NCI-H446 treated with DMSO at 0.1 percent for 48 hours (cell line): Measurements from ENCODE around the gene DAAM2.
A peak's percentile ranks its signal among the peaks of the same experiment; 100 is the strongest.

Source experiments
- DNase-seq: peaks from one replicate; lab custom pipeline; 2025; lab: John Stamatoyannopoulos, UW

The DAAM2 gene

DNA sequence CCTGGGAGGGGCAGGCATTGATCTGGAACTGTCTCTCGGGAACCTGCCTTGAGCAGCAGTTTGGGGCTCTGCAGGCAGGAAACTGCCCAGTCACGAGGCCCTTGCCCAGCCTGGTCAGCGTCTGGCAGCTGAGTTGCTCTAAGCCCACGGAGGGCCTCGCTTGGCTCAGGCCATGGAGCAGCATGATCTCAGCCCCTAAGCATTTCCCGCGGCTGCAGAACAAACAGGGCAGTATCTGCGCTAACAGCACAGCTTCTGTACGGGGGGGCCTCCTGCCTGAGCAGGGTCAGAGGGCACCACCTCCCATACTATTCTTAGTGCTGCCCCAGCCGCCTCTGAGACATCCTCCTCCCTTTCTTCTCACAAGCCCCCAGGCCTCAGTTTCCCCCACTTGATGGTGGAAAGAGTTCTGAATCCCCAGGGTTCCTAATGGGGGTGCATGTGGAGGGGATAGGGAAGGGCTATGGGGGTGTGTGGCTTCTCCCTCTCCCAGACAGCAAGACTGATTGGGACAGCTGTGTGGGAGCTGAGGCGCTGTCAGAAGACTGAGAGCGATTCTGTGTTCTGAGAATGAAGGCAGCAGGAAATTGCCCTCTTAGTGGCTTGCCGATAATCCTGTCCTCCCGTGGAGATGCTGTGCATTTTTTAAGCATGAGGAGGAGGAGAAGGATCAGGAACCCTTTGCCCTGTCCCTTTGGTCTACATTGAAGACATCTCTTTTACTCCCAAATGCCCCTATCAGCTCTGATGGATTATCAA is 95.7 kb downstream of the DAAM2 start:
- no peak for DNase-seq

DNA sequence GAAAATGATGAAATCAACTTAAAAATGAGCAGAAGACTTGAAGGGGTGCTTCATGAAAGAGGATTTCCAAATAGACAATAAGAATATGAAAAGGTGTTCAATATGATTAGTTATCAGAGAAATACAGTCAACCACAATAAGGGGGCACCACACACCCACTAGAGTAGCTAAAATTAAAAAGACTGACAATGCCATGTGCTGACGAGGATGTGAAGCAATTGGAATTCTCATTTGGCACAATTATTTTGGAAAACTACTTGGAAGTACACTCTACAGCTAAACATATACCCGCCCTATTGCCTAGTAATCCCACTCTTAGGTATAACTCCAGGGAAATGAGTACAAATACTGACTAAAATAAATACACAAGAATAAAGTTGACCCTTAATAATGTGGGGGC is 97.1 kb downstream of the DAAM2 start:
- no peak for DNase-seq

DNA sequence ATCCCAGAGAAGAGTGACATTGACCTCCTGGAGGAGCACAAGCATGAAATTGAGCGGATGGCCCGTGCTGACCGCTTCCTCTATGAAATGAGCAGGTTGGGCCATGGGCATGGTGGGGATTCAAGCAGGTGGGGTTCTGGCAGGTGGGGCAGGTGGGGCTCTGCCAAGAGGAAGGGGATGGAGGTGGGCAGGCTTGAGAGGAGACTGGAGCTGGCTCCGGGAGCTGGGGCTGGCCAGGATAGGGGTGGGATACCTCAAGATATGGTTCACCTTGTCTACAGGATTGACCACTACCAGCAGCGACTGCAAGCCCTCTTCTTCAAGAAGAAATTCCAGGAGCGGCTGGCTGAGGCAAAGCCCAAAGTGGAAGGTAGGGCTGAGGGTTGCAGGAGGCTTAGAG is 99.2 kb downstream of the DAAM2 start:
- no peak for DNase-seq

DNA sequence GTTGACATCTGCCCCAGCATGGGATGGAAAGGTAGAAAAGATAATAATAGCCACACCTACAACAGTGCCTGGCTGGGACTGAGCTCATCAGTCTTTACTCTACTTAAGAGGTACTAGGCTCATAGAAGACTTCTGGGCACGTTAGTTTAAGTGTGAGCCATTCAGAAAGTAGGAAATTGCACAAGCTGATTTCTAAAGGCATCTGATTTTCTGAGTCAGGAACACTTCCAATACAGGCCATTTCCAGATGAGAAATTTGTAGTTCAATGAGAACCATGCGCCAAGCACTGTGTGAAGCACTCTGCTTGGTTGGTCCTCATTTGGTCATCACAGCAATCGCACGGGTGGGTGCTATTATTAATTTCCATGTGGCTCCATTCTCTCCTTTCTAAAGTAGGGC is 99.8 kb downstream of the DAAM2 start:
- DNase-seq = no peak

DNA sequence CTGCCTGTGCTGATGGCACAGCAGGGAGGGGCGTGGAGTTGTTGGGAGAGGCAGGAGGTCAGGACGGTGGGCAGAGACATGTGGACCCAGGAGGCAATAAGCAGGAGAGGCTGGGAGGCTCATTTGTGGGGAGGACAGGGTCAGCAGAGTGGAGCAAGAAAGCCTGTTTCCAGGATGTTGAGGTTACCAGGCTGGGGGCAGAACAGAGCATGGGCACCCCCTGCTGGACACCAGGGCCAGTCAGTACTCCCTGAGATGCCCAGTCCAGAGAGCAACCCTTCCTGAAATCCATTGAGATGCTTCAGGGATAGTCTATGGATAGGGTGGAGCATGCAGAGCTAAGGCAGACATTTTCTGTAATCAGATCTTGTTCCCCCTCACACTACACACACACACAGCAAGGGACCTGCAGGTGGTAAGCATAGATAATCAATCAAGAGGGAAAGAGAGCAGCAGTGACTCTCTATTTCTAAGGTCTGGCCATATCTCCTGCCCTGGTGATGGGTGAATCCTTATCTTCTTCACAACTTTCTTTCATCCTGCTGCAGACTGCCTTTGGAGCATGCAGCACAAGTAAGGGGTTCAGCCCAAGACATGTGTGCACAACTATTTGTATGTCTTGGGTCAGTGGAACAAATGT is 100.4 kb downstream of the DAAM2 start:
- DNase-seq = peak; percentile 40

DNA sequence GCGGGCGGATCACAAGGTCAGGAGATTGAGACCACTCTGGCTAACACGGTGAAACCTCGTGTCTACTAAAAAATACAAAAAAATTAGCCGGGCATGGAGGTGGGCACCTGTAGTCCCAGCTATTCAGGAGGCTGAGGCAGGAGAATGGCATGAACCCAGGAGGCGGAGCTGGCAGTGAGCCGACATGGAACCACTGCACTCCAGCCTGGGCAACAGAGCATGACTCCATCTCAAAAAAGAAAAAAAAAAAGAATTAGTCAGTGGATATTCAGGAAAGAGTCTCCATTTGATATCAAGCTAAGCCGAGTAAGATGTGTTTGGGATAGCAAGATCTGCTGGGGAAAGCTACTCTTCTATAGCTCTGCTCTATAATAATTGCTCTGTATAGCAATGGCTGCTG is 101.1 kb downstream of the DAAM2 start:
- no peak for DNase-seq

DNA sequence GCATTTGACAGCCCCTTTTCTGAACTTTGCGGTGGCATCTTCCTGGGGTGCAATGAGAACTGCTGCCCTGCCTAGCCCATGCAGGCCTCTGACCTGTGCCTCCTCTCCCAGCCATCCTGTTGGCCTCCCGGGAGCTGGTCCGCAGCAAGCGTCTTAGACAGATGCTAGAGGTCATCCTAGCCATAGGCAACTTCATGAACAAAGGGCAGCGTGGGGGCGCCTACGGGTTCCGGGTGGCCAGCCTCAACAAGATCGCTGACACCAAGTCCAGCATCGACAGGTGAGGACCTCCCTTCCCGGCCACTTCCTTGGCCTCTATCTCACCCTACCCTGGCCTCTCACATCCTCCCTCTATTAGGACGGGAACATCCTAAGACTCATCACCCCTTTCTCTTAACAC is 104.5 kb downstream of the DAAM2 start:
- DNase-seq = no peak

DNA sequence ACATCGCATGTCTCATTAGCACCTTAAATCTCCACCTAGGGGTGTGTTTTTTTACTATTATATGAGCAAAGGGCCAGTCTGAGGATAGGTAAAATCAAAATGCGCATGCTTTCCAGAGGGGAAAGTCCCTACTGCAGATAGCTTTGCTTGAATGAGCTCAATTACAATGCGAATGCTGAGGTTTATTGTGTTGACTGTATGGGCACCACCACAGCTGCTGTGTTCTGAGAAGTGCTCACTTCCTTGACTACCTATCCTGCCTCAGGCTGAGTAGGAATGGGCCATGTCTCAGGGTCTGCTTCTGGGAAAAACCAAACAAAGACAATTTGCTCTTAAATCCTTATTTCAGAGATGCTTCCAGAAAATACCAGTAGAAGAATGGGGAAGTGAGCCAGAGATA is 105.5 kb downstream of the DAAM2 start:
- no peak for DNase-seq

DNA sequence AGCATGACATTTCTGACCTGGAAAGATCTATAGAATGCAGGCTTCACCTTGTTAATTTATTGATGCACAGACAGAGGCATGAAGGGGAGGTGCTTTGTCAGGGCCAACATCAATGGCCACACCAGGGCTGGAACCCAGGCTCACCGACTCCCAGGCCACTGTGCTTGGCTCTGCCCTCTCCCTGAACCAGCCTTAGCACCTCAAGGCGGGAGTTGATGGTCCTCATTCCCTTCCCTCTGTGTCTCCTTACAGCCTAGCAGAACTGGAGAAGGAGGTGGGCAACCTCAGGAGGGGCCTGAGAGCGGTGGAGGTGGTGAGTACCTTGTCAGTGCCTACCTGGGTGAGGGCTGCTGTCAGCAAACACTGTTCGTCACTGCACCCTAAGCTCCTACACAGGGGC is 106.4 kb downstream of the DAAM2 start:
- no peak for DNase-seq

DNA sequence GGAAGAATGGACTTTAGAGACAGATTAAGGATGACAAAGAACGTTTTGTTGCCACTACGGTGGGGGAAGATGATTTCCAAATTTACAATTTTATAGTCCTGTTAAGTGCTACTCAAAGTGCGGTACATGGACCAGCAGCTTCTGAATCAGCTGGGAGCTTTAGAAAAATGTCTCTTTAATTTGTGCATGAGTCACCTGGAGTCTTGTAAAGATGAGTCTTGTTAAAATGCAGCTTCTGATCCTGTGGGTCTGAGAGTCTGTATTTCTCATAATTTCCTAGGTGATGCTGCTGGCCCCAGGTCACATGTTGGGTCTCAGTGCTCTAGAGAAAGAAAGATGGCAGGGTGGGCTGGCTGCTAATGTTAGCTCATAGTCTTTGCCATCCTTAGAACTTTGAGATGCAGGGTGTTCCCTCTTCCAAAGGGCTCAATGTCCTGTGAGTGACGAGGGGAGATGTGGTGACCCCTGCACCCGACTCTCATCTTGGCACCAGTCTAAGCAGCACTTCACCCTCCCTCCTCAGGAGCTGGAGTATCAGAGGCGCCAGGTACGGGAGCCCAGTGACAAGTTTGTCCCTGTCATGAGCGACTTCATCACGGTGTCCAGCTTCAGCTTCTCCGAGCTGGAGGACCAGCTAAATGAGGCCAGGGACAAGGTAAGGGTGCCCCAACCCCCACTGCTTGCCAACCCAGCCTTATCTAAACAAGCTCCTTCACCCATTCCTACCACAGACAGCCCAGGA is 107.5 kb downstream of the DAAM2 start:
- no peak for DNase-seq

DNA sequence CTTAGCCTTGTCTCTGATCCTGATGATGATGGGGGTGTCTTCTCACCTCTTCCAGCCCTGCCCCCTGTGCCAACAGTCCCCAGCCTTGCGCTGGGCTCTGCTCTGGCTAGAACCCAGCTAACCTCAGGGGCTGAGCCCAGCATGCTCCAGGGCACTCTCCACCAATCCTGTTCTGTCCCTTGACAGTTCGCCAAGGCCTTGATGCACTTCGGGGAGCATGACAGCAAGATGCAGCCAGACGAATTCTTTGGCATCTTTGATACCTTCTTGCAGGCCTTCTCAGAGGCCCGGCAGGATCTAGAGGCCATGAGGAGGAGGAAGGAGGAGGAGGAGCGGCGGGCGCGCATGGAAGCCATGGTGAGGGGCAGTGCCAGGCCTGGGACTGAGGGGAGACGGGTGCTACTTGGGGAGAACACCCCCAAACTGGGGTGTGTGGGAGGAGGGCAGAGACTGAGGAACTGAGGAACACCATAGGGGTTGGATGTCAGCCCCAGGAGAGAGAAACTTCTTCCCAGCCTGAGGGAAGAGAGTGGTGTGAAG is 109.0 kb downstream of the DAAM2 start:
- DNase-seq = no peak

DNA sequence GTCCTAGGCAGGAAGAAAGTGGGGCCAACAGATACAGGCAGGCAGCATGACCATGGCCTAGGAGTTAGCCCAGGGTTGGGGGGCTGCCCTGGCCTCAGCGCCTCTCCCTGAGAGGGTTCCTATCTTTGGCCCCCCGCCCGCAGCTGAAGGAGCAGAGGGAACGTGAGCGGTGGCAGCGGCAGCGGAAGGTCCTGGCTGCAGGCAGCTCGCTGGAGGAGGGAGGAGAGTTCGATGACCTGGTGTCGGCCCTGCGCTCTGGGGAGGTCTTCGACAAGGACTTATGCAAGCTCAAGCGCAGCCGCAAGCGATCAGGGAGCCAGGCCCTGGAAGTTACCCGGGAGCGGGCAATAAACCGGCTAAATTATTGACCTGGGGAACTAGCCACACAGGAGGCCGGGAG is 109.5 kb downstream of the DAAM2 start:
- DNase-seq = no peak

DNA sequence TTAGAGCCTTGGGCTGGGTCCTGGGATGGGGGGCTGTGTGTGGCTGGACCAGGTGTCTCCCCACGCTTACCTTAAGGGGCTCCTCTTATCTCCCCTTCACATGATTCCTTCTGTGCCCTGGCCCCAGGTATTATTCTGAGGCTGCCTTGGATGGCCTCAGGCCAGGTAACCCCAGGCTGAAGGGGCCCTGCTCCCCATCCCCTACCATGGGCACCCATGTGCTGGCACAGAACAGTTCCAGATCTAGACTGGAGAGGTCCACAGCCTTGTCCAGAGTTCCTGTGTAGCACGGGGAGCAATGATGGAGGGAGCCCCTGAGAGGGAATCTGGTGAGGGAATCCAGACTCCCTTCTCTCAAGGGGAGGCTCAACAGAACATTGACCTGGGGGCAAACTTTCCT is 110.0 kb downstream of the DAAM2 start:
- no peak for DNase-seq

DNA sequence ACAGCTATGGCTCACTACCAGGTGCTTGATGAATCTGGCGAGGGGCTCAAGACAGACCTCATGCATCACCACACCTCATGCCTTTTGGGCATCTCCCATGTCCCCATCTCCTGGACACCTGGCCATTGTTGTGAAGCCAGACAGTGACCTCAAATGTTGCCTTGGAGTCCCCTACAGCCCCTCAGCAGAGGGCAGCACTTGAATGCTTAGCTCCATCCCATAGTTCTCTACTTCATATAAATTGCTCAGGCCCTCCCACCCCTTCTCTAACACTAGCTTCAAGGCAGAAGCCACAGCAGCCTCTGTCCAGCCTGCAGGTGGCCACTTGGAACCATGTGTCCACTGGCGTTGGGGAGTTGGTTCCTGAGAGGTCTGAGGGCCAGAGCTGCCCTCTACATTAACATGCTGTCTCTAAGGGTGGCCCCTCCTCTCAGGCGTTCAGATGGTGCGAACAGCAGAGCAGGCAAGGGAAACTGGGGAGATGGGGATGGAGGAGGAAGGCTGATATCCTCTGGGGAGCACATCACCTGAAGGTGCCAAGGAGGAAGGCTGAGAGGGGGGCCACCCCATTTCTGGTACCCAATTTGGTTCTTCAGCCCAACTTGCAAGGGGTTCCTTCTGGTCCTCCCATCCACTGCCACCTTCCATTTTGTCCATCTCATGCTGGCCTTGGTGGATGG is 110.8 kb downstream of the DAAM2 start:
- DNase-seq = no peak

DNA sequence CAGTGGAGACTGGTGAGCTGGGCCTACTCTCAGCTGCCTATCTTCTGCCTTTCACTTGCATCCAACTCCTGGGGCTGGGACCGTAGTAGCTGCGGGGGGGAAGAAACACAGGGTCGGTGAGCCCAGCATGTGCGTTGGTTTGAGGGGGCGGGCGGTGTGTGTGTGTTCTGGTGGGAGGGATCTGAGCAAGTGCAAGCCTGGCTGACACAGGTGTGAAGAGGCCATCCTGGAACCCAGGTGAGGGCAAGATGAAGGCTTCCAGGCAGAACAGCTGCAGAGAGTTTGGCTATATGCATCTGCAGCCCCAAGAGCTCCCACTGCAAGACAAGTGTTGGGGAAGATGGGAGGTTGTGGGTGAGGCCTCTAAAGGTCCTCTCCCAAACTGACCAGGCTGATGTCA is 111.5 kb downstream of the DAAM2 start:
- DNase-seq = no peak

DNA sequence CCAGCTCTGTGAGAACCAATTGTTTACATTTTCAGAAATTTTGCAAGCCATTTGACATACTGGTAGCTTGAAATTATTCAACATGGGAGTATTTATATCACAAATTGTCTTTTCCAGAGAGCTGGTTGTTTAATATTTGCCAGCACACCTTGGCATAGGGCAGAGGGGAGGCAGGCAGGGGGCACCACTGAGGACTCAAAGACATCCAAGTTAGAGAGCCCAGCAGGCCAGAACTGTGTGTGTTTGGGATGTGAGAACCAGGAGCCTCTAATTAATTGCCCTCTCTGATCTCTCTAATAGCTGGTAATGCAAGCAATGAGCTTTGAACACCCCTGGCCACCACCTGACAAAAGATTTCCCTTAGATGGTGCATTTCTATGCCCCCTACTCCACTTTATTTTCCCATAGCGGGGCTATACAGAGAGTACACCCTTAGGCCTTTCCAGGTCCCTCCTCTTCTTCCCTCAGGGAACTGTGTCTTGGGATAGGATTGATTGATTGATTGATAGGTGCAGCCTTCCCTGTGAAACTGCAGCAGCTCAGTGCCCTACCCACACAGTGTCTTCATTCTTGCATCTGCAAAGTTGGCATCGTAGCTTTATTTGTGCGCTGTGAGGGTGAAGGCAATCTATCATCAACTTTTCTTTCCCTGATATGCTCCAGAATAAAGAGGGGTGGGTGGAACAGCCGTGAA is 112.9 kb downstream of the DAAM2 start:
- DNase-seq = no peak

DNA sequence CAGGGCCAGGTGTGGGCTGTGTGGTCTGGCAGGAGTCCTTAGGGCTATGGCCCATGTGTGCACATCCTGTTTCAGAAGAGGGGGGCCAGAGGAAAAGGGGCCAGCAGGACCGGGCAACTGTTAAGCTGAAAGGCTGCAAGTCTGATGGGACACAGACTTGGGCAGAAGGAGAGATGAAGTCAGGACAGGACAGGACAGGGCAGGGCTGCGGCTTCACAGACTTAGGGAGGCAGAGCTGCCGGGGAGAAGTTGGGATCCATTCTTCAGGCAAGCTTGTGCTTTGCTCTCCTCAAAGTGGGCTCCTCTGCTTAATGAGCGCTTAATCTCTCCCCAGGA is 113.4 kb downstream of the DAAM2 start:
- DNase-seq = no peak

DNA sequence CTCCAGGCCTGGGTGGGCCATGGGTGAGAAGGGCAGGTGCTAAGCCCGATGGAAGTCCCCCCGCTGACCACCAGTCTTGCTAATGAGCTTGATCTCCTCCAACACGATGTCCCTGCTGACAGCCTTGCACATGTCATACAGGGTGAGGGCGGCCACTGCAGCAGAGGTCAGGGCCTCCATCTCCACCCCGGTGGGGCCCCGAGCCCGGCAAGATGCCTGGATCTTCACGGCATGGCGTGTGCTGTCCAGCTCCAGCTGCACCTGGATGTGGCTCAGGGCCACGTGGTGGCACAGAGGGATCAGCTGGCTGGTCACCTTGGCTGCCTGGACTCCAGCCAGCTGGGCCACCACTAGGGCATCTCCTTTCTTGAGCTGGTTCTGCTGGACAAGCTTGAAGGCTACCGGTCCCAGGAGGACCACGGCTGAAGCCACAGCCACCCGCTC is 114.2 kb downstream of the DAAM2 start:
- no peak for DNase-seq

DNA sequence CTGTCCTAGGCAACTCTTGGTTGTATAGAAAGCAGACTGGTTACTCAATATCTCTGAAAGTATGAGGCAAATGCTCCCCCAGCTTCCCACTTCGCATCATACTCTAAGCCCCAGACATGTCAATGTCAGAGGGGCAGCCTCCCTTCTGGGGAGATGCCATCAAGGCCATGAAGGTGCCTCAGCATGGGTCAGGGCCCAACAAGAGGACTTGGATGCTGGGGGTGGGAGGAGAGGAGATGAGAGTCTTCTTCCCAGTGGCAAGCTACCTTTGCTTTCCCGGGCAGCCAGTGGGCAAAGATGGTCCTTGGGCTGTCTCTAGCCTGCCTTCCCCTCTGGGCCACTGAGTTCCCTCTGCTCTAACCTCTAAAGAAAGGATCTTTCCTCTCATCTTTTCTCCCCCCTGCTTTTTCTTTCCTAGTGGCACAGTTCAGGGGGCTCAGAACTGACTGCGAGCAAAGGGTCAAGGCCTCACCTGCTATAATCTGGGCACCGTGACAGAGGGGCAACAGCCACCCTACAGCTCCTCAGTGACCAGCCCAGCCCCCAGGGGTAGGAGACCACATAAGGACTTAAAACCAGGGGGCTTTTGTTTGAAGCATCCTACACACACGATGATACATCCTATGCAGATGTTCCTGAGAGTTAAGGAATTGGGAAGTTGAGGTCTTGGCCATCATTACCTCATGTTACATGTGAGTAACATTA is 115.8 kb downstream of the DAAM2 start:
- DNase-seq = no peak

DNA sequence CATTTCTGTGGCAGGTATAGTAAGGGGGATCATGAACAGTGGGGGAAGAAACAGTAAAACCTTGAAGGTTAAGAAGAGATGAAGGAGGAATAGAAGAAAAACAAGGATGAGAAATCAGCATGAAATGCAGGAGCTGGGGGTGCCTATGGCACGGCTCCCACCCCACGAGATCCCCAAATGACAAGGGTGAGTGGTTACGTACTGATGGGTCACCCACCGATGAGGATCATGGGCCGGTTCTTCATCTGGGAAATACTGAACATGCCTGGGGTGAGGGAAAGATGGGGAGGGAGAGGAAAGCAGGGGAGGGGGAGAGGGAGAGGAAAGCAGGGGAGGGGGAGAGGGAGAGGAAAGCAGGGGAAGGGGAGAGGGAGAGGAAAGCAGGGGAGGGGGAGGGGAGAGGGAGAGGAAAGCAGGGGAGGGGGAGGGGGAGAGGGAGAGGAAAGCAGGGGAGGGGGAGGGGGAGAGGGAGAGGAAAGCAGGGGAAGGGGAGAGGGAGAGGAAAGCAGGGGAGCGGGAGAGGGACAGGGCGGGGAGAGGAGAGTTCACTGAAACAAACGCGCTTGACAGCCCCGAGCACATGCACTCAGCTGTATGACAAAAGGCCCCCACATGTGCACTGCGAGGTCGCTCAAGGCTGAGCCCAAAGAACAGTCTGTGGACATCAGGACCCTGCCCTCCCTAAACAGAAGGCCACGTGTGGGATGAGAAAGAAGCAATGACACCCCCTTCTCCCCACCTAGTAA is 116.8 kb downstream of the DAAM2 start:
- no peak for DNase-seq

DNA sequence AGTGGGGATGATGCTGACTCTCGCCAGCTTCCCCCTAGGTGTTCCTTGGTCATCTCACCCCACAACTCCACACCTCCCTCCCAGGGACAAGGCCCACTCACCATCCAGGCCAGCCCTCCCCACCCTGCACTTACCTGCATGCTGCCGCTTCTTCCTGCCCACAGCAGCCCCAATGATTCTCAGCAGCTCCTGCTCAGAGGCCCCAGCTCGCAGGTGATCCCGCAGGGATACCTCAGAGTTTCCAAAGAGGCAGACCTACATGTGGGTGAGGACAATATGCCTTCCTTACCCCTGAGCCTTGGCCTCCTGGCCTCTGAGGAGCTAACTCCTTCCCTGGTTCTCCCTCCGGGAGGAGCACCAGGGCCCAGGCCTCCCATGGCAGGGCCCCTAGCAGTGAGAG is 117.5 kb downstream of the DAAM2 start:
- no peak for DNase-seq
